Right ventricle myocardium inferior (tissue), 1 donor: ENCODE measurements around the gene FEZ2. TPM values are rescaled to one million over a fixed set of nuclear protein-coding genes. Genes with fewer than 3 reads are reported as not detected.
A peak's percentile ranks its signal among the peaks of the same experiment; 100 is the strongest.

Source experiments
- ATAC-seq: fragments of 200-7000 bp; cut with Tn5 transposase; one replicate; pipeline ENCODE4 v1.9.1; 2020; ENCODE audit warnings: mild to moderate bottlenecking, moderate library complexity
- DNase-seq: peaks from one replicate; pipeline ENCODE4 v3.0.0; 2021; ENCODE audit errors: missing footprints
- intact Hi-C: fragments of 100-400 bp; cut with DNase I; formaldehyde crosslinking; loops from one replicate; pipeline ENCODE4 v1.11.0; 2022
- total RNA-seq: library from RNA; stranded (reverse); fragmentation: NEBNext Ultra II Directional; extraction: Animal tissue kit (Norgen Biotek cat#: 25700); gene quantifications from one replicate; pipeline ENCODE4 v1.2.1, GENCODE V29; 2021
- donor health status: DM: no; HTN: yes; CAD: no; lungs with severe emphysema.

FEZ2 gene
- total RNA-seq, 1 donor from 2014 or later = 36.0 TPM

DNA sequence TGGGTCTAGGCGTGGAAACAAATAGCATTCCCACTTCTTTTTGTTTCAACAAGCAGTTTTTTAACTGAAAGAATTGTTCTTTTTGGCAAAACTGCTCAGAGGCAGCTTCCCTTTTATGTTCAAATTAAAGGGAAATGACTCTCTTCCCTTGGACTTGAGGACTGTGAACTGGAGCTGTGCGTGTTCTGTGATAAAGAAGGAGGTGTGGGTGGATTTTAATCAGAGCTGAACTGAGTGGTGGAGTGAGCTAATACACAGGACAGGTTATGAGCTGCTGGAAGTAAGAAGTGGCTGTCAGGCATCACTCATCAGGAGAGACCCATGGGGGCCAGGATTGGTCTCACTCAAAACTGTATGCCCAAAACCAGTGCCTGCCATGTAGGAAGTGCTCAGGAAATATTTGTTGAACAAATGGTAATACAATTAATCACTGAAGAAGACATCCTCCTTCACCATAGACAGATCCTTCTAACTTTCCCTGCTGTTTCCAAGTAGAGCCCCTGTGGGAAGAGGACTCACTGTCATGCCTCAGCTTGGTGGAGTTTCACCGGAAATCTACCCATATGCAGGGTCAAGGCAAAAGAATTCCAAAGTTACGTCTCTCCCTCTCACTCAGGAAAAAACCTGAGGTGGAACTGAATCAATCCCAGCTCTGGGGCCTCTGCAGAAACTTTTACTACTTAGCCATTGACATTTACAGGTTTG is 55.9 kb downstream of the FEZ2 start:
- no peak for DNase-seq
- no peak for ATAC-seq
- intact Hi-C loops = no loop called here

- intact Hi-C loops = no loop called here
- no peak for ATAC-seq
- DNase-seq = no peak
These were observed 56.8 kb downstream of the FEZ2 start for GRCh38 chr2:36540986-36541754.

GRCh38 chr2:36539631-36540030 is 58.3 kb downstream of the FEZ2 start:
- DNase-seq = no peak
- ATAC-seq = no peak
- intact Hi-C loops = no loop called here

DNA sequence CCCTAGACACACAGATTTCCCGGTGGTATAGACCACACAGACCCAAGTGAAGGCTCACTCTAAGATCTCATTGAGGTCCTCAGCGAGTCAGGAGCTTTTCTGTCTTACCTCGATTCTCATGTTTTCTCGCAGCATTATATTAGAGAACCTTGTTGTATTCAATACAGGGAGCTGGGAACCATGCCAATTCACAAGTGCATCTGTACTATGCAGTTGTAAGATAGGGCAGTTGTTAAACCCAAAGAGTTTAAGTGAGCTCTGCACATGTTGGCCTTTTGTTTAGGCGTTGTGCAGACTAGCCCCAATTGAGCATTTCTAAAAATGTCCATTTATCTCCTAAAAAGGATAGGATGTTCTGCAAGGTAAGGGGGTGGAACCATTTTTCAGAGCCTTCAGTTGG is 59.6 kb downstream of the FEZ2 start:
- DNase-seq (no peak), ATAC-seq (peak; percentile 45)
- intact Hi-C loops = no loop called here

- intact Hi-C loops = no loop called here
- ATAC-seq = no peak
These were observed 61.2 kb downstream of the FEZ2 start for GRCh38 chr2:36536776-36537175.

DNA sequence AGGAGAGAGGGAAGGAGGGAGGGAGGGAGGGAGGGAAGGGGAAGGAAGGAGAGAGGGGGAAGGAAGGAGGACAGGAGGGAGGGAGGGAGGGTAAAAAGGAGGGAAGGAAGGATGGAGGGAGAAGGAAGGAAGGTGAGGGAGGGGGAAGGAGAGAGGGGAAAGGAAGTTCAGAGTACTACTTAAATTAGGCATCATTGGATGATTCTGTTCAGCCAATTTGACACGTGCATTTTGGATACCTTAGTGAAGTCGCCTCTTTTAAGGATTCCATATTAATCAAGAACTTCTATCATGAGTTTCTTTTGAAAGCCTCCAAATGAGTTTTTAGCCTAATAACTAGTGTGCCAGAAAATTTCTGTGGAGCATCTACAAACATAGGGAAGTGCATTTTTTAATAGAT is 62.9 kb downstream of the FEZ2 start:
- ATAC-seq (no peak), DNase-seq (no peak)
- intact Hi-C loops = no loop called here

More at GRCh38 chr2:36536776-36537175, 61.2 kb downstream of the FEZ2 start:
- no peak for DNase-seq

DNA sequence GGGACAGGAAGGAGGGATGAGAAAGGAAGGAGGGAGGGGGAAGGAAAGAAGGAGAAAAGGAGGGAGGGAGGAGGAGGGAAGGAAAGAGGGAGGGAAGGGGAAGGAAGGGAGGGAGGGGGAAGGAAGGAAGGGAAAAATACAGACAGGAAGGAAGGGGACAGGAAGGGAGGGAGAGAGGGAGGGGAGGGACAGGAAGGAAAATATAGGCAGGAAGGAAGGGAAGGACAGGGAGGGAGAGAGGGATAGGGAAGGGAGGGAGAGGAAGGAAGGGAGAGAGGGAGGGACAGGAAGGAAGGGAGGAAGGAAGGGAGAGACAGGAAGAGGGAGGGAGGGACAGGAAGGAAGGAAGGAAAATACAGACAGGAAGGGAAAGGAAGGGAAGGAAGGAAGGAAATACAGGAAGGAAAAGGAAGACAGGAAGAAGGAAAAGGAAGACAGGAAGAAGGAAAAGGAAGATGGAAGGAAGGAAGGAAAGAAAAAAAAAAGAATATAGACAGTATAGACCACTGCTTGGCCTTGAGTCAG is 63.6 kb downstream of the FEZ2 start:
- DNase-seq (no peak), ATAC-seq (no peak)
- intact Hi-C loops = no loop called here

DNA sequence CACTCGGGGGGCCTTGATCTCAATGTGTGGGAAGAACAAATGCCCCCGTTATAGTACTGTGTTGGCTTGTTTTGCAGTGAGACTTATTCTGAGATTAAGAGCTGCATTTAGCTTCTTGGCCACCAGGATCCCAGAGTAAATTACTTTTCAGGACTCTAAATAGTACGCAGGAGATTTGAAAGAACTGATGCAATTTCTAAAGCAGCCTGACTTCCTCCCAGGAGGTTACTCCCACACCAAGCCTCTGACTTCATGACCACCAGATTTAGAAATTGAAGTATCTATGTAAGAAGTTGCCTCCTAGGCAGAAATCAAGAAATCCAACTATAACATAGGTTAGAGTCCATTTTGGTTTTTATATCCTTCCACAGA is 67.0 kb downstream of the FEZ2 start:
- intact Hi-C loops = no loop called here
- no peak for DNase-seq
- peak; percentile 77 for ATAC-seq

- no peak for ATAC-seq
- DNase-seq = no peak
- intact Hi-C loops = no loop called here
These were observed 67.6 kb downstream of the FEZ2 start for GRCh38 chr2:36530178-36530982.

DNA sequence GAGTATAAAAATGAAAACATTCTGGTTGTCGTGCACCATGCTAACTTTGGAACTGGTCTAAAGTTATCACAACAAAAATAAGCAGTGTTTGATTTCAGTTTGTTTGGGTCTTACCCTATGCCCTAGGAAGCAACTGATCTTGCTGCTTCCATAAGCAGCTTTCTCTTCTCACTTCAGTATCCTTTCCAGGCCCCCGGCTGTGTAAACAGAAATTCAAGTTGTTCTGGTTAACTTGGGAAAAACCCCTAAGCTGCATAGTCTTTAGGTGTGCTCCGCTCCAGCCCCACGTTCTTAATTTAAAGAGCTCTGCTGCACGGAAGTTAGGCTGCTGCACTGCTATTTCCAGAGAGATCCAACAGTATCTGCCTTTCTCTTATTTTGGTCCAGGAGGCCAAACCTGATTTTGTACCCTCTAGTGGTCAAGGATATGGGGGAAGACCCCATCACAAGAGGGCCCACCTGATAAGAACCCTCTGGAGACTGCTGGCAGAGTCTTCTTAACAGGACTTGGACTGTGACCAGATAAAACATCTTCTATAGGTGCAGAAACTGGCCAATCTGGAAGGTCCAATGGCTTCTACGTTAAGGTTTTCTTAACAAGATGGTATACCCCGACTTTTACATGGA is 69.1 kb downstream of the FEZ2 start:
- ATAC-seq (no peak), DNase-seq (no peak)
- intact Hi-C loops = loop anchor here (10.0 kb wide), 1 partner anchor 136 kb away; no protein-coding TSS in a partner anchor

DNA sequence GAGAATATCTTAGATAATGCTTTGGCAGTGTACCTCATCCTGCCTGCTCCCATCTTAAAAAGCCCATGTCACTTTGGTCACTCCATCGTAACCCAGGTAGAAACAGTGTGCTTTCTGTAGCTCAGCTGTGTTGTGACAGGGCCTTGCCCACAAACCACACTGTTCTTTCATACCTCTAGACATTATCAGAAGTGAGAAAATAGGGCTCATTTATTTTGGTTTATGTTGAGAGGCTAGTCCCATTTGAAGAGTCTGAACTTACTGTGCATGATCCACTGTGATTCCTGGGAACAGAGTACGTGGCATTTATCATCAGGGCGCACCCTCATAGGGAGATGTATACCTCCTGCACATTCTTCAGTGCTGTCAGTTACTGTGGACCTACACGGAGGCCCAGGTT is 69.7 kb downstream of the FEZ2 start:
- ATAC-seq (no peak), DNase-seq (no peak)
- intact Hi-C loops = loop anchor here (10.0 kb wide), 1 partner anchor 137 kb away; no protein-coding TSS in a partner anchor

- peak; percentile 53 for ATAC-seq
- no peak for DNase-seq
- intact Hi-C loops = loop anchor here (10.0 kb wide), 1 partner anchor 139 kb away; no protein-coding TSS in a partner anchor
These were observed 71.7 kb downstream of the FEZ2 start for GRCh38 chr2:36526226-36526625.

GRCh38 chr2:36525245-36525644 is 72.7 kb downstream of the FEZ2 start:
- DNase-seq (no peak), ATAC-seq (no peak)
- intact Hi-C loops = loop anchor here (10.0 kb wide), 1 partner anchor 140 kb away; no protein-coding TSS in a partner anchor

DNA sequence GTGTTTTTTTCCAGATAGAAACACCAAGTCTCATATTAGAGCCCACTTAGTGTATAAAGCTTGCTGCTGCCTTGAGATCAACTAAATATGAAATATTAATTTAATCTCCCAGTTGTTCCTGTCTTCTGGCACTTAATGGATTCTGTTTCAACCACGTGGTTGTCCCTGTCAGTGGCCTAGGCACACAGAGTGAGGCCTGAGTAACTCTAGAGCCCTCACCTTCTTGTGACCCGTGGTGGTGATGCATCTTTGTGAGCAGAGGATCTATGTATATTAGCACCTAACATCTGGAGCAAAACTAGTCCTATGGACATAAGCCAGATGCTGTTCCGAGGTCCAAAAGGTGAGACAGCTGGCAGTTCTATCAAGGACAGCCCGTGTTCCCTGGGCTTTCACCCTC is 74.8 kb downstream of the FEZ2 start:
- DNase-seq (no peak), ATAC-seq (no peak)
- intact Hi-C loops = loop anchor here (10.0 kb wide), 1 partner anchor 142 kb away; no protein-coding TSS in a partner anchor

DNA sequence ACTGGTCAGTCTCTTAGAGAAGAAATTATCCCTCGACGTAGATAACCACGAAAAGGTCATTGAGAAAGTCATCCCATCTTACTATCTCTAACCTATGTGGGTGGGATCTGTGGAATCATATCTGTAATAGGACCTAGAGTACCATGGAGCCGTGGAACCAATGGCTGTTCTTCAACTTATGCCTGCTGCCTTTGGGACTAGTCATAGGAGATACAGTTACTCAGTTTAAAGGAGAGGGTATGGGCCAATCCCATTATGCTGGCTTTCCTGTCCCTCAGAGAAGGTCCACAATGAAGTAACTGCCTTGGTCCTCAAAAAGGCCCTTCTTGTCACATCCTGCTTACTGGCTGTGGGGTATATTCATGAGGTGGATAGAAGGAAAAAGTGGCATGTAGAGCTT is 77.5 kb downstream of the FEZ2 start:
- DNase-seq (no peak), ATAC-seq (no peak)
- intact Hi-C loops = loop anchor here (10.0 kb wide), 1 partner anchor 144 kb away; no protein-coding TSS in a partner anchor

DNA sequence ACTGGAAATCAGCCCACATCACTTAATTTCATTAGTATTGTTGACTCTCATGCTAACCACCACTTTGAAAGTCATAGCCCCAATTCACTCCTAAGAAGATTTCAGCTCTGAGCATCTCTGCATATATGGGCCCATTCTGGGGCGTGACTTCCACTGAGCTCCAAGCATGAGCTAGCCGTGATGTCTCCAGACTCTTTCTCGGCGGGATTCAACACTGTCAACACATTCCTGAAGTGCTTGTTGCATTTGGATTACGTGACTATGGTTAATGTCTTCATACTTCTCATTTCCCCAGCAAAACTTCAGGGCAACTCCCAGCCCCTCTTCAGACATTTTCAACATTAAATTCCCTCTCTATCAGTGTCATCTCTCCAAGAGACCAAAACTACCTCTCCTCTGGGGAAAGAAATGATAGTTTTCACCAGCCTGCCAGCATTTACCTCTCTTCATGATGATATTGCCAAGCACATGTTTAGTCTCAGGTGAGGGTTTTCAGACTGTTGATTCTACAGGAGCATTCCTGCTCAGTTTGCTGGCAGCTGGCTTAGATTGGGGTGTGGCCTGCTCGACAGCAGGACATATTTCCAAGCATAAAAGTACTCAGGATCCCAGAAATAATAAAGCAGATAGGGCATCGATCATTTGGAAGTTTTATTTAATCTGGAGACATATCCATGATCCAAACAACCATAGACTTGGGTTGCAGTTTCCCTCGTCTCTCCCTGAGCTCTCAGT is 81.7 kb downstream of the FEZ2 start:
- no peak for ATAC-seq
- intact Hi-C loops = no loop called here
- DNase-seq = no peak

DNA sequence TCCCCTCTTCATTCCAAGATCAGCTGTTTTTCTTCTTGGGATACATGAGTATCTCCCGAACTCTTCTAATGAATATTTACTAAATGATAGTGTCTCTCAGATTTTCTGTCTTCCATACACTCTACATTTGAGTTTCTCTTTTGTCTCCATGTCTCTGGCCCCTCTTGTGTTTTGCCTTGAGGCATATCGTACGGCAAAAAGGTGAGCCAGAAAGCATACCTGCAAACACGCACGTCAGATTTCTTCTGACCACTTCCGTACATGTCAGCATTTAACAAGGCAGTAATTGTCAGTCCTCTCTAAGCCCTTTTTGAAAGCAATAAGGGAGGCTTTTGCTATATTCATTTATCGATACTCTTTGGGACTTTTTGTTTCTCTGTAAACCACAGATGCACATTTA is 82.4 kb downstream of the FEZ2 start:
- intact Hi-C loops = no loop called here
- ATAC-seq = no peak
- no peak for DNase-seq

GRCh38 chr2:36513661-36514060 is 84.3 kb downstream of the FEZ2 start:
- no peak for DNase-seq
- no peak for ATAC-seq
- intact Hi-C loops = no loop called here
